Nephron (organoid): Measurements from ENCODE around the gene DBF4.
"Not testable (repeated sequence)": the region's sequence is repeated elsewhere in the genome, so short reads cannot be mapped to it uniquely, and the experiment has no call there.

ENCODE experiments used
- H3K27ac Mint-ChIP-seq, 3 experiments: 2 replicates each; pipeline ENCODE4 v1.8.0; 2020; ENCODE audit warnings: mixed read lengths in 3 of 3, mild to moderate bottlenecking in 2 of 3, moderate library complexity in 1 of 3
- H3K27me3 Mint-ChIP-seq: 2 replicates; pipeline ENCODE4 v1.8.0; 2021; ENCODE audit warnings: low read depth, mild to moderate bottlenecking, moderate library complexity, mixed read lengths
- H3K36me3 Mint-ChIP-seq: 2 replicates; pipeline ENCODE4 v1.8.0; 2020; ENCODE audit warnings: low read depth, mixed read lengths
- H3K4me1 Mint-ChIP-seq: 2 replicates; pipeline ENCODE4 v1.8.0; 2020; ENCODE audit warnings: mixed read lengths
- H3K4me3 Mint-ChIP-seq, 3 experiments: 2 replicates each; pipeline ENCODE4 v1.8.0; 2020; ENCODE audit warnings: mild to moderate bottlenecking in 3 of 3, mixed read lengths in 3 of 3, moderate library complexity in 2 of 3
- H3K9me3 Mint-ChIP-seq: 2 replicates; pipeline ENCODE4 v1.8.0; 2020; ENCODE audit warnings: mixed read lengths
- CTCF ChIP-seq, 3 experiments: fragments of 200-600 bp; sonication (generic); IDR thresholded peaks; one replicate each; pipeline ENCODE4 v1.5.0; 2021; ENCODE audit warnings: antibody characterized with exemption in 3 of 3; ENCODE audit not compliant: unreplicated experiment in 3 of 3

Gene DBF4

GRCh38 chr7:87872346-87872745 is 3.9 kb upstream of the DBF4 start:
- peak overlapping the region in 1 of 3 experiments; percentile 28 for H3K4me3 Mint-ChIP-seq
- peaks cover 35% of the 10 kb centered on the region for H3K9me3 Mint-ChIP-seq
- no peaks in the 10 kb centered on the region for H3K27me3 Mint-ChIP-seq
- H3K4me1 Mint-ChIP-seq = peaks cover 16% of the 10 kb centered on the region
- TF ChIP-seq CTCF (IDR thresholded peaks at IDR 0.05; ENCODE audit: unreplicated experiment in 3 of 3) = no peak
- no peak overlapping the region for H3K27ac Mint-ChIP-seq
- peaks cover 76% of the 10 kb centered on the region for H3K36me3 Mint-ChIP-seq

- not testable (repeated sequence) for H3K27me3 Mint-ChIP-seq, H3K27ac Mint-ChIP-seq, H3K4me3 Mint-ChIP-seq
- Mint-ChIP-seq H3K36me3 (peaks cover 66% of the 10 kb centered on the region), H3K4me1 (peaks cover 25% of the 10 kb centered on the region), H3K9me3 (peaks cover 27% of the 10 kb centered on the region)
Measured at GRCh38 chr7:87873328-87873727, 3.0 kb upstream of the DBF4 start.

GRCh38 chr7:87874066-87874465 is 2.2 kb upstream of the DBF4 start:
- peaks cover 26% of the 10 kb centered on the region for H3K9me3 Mint-ChIP-seq
- no peaks in the 10 kb centered on the region for H3K27me3 Mint-ChIP-seq
- H3K4me3 Mint-ChIP-seq = peak overlapping the region; percentile 84 to 86 (median 84)
- H3K36me3 Mint-ChIP-seq = peaks cover 59% of the 10 kb centered on the region
- H3K4me1 Mint-ChIP-seq = peaks cover 27% of the 10 kb centered on the region
- peak overlapping the region in 2 of 3 experiments; percentile 4 to 79 for H3K27ac Mint-ChIP-seq
- no peak for TF ChIP-seq CTCF (IDR thresholded peaks at IDR 0.05; ENCODE audit: unreplicated experiment in 3 of 3)

- H3K9me3 Mint-ChIP-seq = peaks cover 22% of the 10 kb centered on the region
- H3K4me1 Mint-ChIP-seq = peaks cover 27% of the 10 kb centered on the region
- H3K27me3 Mint-ChIP-seq = no peaks in the 10 kb centered on the region
- peak overlapping the region; percentile 79 to 98 (median 92) for H3K27ac Mint-ChIP-seq
- H3K4me3 Mint-ChIP-seq = peak overlapping the region; percentile 86 to 90 (median 88)
- no peak for TF ChIP-seq CTCF (IDR thresholded peaks at IDR 0.05; ENCODE audit: unreplicated experiment in 3 of 3)
- H3K36me3 Mint-ChIP-seq = peaks cover 55% of the 10 kb centered on the region
Measured at GRCh38 chr7:87875151-87876039, 898 bp upstream of the DBF4 start.

GRCh38 chr7:87876869-87877234 is 559 bp downstream of the DBF4 start:
- no peak for TF ChIP-seq CTCF (IDR thresholded peaks at IDR 0.05; ENCODE audit: unreplicated experiment in 3 of 3)
- H3K4me1 Mint-ChIP-seq = peaks cover 31% of the 10 kb centered on the region
- peak overlapping the region; percentile 89 to 98 (median 92) for H3K27ac Mint-ChIP-seq
- no peaks in the 10 kb centered on the region for H3K27me3 Mint-ChIP-seq
- H3K4me3 Mint-ChIP-seq = peak overlapping the region; percentile 86 to 90 (median 88)
- H3K36me3 Mint-ChIP-seq = peaks cover 45% of the 10 kb centered on the region
- peaks cover 10% of the 10 kb centered on the region for H3K9me3 Mint-ChIP-seq

- H3K4me1 Mint-ChIP-seq = peaks cover 36% of the 10 kb centered on the region
- H3K27me3 Mint-ChIP-seq = no peaks in the 10 kb centered on the region
- H3K4me3 Mint-ChIP-seq = peak overlapping the region; percentile 86 to 90 (median 88)
- peak overlapping the region; percentile 89 to 98 (median 92) for H3K27ac Mint-ChIP-seq
- peaks cover 41% of the 10 kb centered on the region for H3K36me3 Mint-ChIP-seq
- H3K9me3 Mint-ChIP-seq = peaks cover 4% of the 10 kb centered on the region
- TF ChIP-seq CTCF (IDR thresholded peaks at IDR 0.05; ENCODE audit: unreplicated experiment in 3 of 3) = no peak
Measured at GRCh38 chr7:87877366-87878040, 1.2 kb downstream of the DBF4 start.
